DOHH2 (cell line): Measurements from ENCODE around the gene LACTBL1.

ENCODE experiments used
- H3F3A ChIP-seq: fragments of 200-600 bp; sonication (generic), shearing (Covaris generic); 2 replicates; pipeline ENCODE4 v1.6.0; 2016; ENCODE audit warnings: antibody characterized with exemption, mild to moderate bottlenecking; ENCODE audit not compliant: control insufficient read depth, insufficient read depth
- H3K27ac ChIP-seq: fragments of 200-600 bp; sonication (generic); 2 replicates; pipeline ENCODE4 v1.5.1; 2014; ENCODE audit warnings: low read depth, mild to moderate bottlenecking, low read length, moderate library complexity
- H3K27me3 ChIP-seq: fragments of 200-600 bp; sonication (generic); 2 replicates; pipeline ENCODE4 v1.6.1; 2014; ENCODE audit warnings: mild to moderate bottlenecking, low read length, mixed read lengths; ENCODE audit not compliant: control insufficient read depth
- H3K36me3 ChIP-seq: fragments of 200-600 bp; sonication (generic); 2 replicates; pipeline ENCODE4 v1.6.1; 2014; ENCODE audit warnings: mild to moderate bottlenecking, low read length, moderate library complexity, mixed read lengths; ENCODE audit not compliant: control insufficient read depth
- H3K4me1 ChIP-seq: fragments of 200-600 bp; sonication (generic); 2 replicates; pipeline ENCODE4 v1.6.1; 2014; ENCODE audit warnings: mild to moderate bottlenecking, low read length, mixed read lengths; ENCODE audit not compliant: control insufficient read depth
- H3K4me2 ChIP-seq: fragments of 200-600 bp; sonication (generic); 2 replicates; pipeline ENCODE4 v1.6.0; 2014; ENCODE audit warnings: mild to moderate bottlenecking, low read length, moderate library complexity
- H3K4me3 ChIP-seq: fragments of 200-600 bp; sonication (generic); 2 replicates; pipeline ENCODE4 v1.5.1; 2014; ENCODE audit warnings: mild to moderate bottlenecking, low read length, mixed read lengths
- H3K79me2 ChIP-seq: fragments of 200-600 bp; sonication (generic); 2 replicates; pipeline ENCODE4 v1.6.1; 2014; ENCODE audit warnings: mild to moderate bottlenecking, low read length, mixed read lengths; ENCODE audit not compliant: control insufficient read depth
- H3K9me2 ChIP-seq: fragments of 200-600 bp; sonication (generic); replicated peaks from 2 replicates; pipeline ENCODE4 v1.6.1; 2014; ENCODE audit warnings: mild to moderate bottlenecking, low read length, mixed read lengths; ENCODE audit not compliant: control insufficient read depth
- H3K9me3 ChIP-seq: fragments of 200-600 bp; sonication (generic); 2 replicates; pipeline ENCODE4 v1.6.1; 2014; ENCODE audit warnings: antibody characterized with exemption, low read length, mixed read lengths; ENCODE audit not compliant: control insufficient read depth, insufficient read depth
- H4K20me1 ChIP-seq: fragments of 200-600 bp; sonication (generic); 2 replicates; pipeline ENCODE4 v1.6.0; 2014; ENCODE audit warnings: low read depth, mild to moderate bottlenecking, antibody characterized with exemption, low read length, moderate library complexity; ENCODE audit not compliant: control insufficient read depth, insufficient read depth
- CTCF ChIP-seq: fragments of 200-600 bp; sonication (generic); IDR thresholded peaks from one replicate; pipeline ENCODE4 v1.5.1; 2014; ENCODE audit warnings: antibody characterized with exemption, mild to moderate bottlenecking, low read depth, low read length; ENCODE audit not compliant: poor library complexity, severe bottlenecking
- EZH2phosphoT487 ChIP-seq: fragments of 200-600 bp; sonication (generic); IDR thresholded peaks from 2 replicates; pipeline ENCODE4 v1.6.1; 2017; ENCODE audit warnings: borderline replicate concordance, mild to moderate bottlenecking, antibody characterized with exemption, low read length, moderate library complexity, mixed read lengths

The LACTBL1 gene

GRCh38 chr1:22957066-22957465, 15.6 kb downstream of the LACTBL1 start:
- Histone ChIP-seq H4K20me1 (no peaks in the 10 kb centered on the region), H3F3A (no peaks in the 10 kb centered on the region), H3K27ac (no peak overlapping the region), H3K9me3 (no peaks in the 10 kb centered on the region), H3K4me2 (no peak overlapping the region), H3K27me3 (no peaks in the 10 kb centered on the region), H3K4me3 (no peak overlapping the region), H3K36me3 (no peaks in the 10 kb centered on the region), H3K79me2 (no peaks in the 10 kb centered on the region), H3K4me1 (no peaks in the 10 kb centered on the region), H3K9me2 (no peaks in the 10 kb centered on the region)
- TF ChIP-seq CTCF (no peak), EZH2phosphoT487 (no peak)

- H3K4me3 ChIP-seq, result no peak overlapping the region
- no peaks in the 10 kb centered on the region for H3K27me3 ChIP-seq
- TF ChIP-seq EZH2phosphoT487 (no peak), CTCF (no peak)
- no peaks in the 10 kb centered on the region for H3K79me2 ChIP-seq
- no peaks in the 10 kb centered on the region for H3K9me2 ChIP-seq
- no peaks in the 10 kb centered on the region for H3F3A ChIP-seq
- H3K4me2 ChIP-seq, result no peak overlapping the region
- no peak overlapping the region for H3K27ac ChIP-seq
- no peaks in the 10 kb centered on the region for H4K20me1 ChIP-seq
- no peaks in the 10 kb centered on the region for H3K4me1 ChIP-seq
- no peaks in the 10 kb centered on the region for H3K36me3 ChIP-seq
- H3K9me3 ChIP-seq, result no peaks in the 10 kb centered on the region
These were observed 17.5 kb downstream of the LACTBL1 start for GRCh38 chr1:22955146-22955545.

- TF ChIP-seq EZH2phosphoT487 (no peak), CTCF (no peak)
- no peak overlapping the region for H3K4me2 ChIP-seq
- H3K27ac ChIP-seq, result no peak overlapping the region
- no peak overlapping the region for H3K4me3 ChIP-seq
- H3K79me2 ChIP-seq, result no peaks in the 10 kb centered on the region
- H3K9me2 ChIP-seq, result no peaks in the 10 kb centered on the region
- no peaks in the 10 kb centered on the region for H3K27me3 ChIP-seq
- H3K9me3 ChIP-seq, result no peaks in the 10 kb centered on the region
- no peaks in the 10 kb centered on the region for H3F3A ChIP-seq
- H3K36me3 ChIP-seq, result no peaks in the 10 kb centered on the region
- no peaks in the 10 kb centered on the region for H3K4me1 ChIP-seq
- H4K20me1 ChIP-seq, result no peaks in the 10 kb centered on the region
These were observed 18.9 kb downstream of the LACTBL1 start for GRCh38 chr1:22953740-22954141.
